ENCODE data around the gene SLIT3.

Gene SLIT3

GRCh38 chr5:169067751-169068173 is 233.2 kb downstream of the SLIT3 start:
- FAIRE-seq, result no peak

DNA sequence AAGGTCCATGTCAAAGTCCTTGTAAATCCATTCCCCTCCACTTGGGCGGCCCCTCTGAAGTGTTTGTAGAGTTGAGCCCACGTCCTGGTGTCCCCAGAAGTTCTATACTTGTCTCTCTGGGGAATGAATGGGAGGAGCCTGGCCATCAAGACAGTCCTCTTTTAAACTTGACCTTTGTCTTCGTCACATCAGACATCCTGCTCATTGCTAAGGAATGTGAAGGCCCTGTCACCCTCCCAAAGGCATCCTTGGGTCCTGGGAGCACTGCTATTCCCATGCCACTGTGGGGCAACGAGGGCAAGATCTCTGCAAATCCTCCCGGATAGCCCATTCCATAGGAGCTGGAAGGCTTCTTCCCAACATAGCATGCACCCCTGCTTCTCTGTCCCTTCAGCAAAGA is 235.5 kb downstream of the SLIT3 start:
- no peak for FAIRE-seq

- FAIRE-seq, result no peak
Observed at GRCh38 chr5:169064093-169064492, 236.8 kb downstream of the SLIT3 start.

GRCh38 chr5:169063316-169063953 is 237.5 kb downstream of the SLIT3 start:
- FAIRE-seq, result no peak

DNA sequence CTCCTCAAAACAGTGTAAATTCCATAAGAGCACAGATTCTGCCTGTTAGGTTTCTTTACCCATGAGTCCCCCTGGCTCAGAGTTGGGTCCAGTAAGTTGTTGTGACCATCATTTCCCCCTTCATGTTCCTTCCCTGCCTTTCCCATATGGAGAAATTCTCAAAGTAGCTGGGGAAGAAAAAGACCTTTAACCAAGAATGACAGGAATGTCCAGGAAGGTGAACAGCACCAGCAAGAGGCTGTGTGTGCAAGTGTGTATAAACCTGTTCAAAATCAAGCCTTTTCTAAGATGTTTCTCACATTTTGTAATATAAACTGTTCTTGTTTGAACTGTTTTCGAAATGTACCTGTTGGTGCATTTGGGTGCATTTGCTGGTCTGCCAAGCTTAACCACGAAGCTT is 238.2 kb downstream of the SLIT3 start:
- no peak for FAIRE-seq

DNA sequence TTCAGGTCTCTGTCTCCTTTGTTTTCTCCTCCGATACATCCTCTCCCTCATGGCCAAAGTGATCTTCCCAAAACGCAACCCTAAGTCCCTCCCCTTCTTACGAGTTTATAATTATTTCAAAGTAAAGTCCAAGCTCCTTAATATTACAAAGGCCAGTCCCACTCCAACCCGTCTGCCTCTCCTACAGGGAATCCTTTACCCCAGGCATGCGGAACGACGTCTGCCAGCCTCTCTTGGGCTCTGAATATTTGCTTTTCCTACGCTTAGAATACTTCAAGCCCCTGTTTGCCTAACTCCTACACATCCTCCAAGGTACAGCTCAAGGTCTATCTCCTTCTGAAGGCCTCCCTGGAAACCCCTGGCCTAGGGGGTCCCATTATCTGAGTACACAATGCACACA is 246.4 kb downstream of the SLIT3 start:
- FAIRE-seq, result no peak

GRCh38 chr5:169052207-169052606 is 248.7 kb downstream of the SLIT3 start:
- FAIRE-seq, result no peak

DNA sequence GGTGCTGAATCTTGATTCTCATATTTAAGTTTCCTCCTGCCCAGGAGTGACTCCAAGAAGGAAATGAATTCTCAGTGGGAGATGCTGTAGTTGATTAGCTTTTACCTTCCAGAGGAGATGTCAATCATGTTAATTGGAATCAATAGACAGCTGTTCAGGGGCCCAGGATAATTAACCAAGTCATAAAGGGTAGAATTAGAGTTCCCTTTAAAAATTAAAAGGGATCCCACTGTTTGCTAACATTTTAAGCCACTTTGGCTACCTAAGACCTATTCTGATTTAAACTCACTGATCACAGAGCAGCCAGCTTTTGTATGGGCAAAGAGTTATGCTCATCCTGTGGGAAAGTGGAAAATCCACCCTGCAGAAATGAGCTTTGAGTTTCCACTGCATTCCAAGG is 249.6 kb downstream of the SLIT3 start:
- FAIRE-seq, result no peak

DNA sequence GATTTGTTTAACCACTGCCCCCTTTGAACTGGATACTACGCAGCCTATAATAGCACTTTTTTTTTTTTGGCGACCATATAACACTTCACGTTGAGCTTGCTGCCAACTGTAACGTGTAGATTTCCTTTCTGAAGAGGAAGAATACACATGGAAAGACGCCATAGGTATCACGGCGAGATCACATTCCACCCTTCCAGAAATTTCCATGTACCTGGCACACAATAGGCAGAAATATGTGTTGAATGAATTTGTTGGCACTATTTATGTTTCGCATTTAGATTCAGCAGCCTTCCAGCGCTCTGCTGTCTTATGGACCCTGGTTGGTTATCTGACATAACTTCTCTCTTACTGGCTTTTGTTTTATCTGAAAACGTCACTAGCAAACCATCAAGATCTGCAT is 250.3 kb downstream of the SLIT3 start:
- no peak for FAIRE-seq

GRCh38 chr5:169050146-169050571 is 250.8 kb downstream of the SLIT3 start:
- no peak for FAIRE-seq

- no peak for FAIRE-seq
Observed at GRCh38 chr5:169049712-169050111, 251.2 kb downstream of the SLIT3 start.

- FAIRE-seq, result no peak
Observed at GRCh38 chr5:169048181-169049125, 252.5 kb downstream of the SLIT3 start.

DNA sequence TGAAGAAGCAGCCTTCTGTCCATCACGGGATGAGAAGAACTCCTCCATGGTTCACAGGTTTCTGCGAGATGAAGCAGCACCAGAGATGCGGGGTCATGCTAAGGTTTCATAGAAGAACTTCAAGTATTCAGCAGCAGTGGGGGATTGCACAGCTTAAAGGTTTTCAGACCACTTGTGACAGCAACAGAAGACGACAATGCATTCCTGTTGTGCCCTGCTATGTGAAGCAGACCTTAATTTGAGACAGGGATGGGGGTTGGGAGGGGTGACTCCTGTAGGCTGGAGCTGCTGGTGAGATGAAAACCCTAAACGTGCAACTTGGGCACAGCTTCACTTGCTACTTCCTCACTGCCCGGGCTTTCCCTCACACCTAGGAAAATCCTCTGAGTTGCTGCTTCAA is 256.0 kb downstream of the SLIT3 start:
- no peak for FAIRE-seq

GRCh38 chr5:169041180-169041579 is 259.8 kb downstream of the SLIT3 start:
- FAIRE-seq, result no peak

GRCh38 chr5:169039592-169039991 is 261.3 kb downstream of the SLIT3 start:
- FAIRE-seq, result no peak

DNA sequence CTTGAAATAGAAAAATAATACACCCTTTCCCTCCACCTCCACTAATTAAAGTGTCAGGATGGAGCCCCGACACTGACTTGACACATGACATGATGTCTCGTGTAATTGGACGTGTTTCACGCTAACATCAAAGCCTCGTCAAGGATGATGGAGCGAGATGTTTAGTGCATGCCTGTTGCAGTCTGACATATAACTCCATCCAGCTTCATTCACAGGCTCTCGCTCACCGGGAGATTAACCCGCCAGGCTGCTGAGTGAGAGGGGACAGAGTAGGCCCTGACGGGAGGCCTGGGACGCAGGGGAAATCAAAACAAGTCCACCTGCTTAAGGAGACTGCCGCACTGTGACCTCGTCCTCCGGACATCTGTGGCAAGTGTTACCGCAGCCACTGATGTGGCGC is 263.5 kb downstream of the SLIT3 start:
- FAIRE-seq, result no peak

GRCh38 chr5:169036079-169036805 is 264.7 kb downstream of the SLIT3 start:
- FAIRE-seq, result no peak

DNA sequence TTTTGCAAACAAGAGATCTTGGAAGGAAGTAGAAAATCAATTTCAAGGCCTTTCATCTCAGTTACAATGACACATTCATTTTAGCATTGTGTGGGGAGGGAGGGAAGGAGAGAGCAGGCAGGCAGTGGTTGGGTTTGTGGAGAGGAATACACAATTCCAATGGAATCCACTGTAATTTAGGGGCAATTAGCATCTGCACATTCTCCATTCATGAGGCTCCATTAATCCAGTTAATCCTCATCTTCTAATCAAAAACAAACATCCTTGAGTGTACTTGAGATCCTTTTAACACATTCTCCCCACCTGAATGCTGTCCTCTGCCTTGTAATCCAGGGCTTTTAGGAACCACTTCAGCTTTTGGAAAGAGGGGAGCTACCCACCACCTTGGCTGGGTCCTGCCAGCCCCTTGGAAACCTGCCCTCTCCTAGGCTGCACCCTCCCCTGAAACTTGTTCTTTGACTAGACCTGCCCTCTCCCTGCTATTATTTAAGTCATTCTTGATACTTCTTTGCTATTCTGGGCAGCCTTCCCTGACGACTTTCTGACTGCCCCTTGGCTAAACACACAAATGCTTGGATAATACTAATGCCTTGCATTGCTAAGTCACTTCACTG is 271.2 kb downstream of the SLIT3 start:
- no peak for FAIRE-seq

- FAIRE-seq, result no peak
Observed at GRCh38 chr5:169029037-169029436, 271.9 kb downstream of the SLIT3 start.

- no peak for FAIRE-seq
Observed at GRCh38 chr5:169027501-169028061, 273.4 kb downstream of the SLIT3 start.

- FAIRE-seq, result no peak
Observed at GRCh38 chr5:169025491-169025890, 275.4 kb downstream of the SLIT3 start.

GRCh38 chr5:169024421-169024820 is 276.5 kb downstream of the SLIT3 start:
- FAIRE-seq, result no peak

DNA sequence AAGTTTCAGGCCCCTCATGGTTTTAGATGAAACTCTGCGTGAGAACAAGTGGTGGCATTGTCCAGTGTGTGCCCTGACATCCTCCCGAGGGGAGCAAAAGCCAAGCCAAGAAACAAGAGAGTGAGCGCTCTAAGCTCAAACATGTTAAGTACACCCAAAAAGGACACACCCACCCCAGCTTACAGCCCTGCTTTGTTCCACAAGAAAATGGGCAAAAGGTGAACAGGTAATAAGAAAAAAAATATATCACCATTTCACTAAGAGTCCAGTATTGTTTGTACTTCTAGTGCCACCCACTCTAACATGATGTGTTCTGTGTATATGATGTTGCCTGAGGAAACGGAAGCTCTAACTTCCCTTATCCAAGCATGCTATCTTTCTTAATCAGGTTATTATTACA is 278.2 kb downstream of the SLIT3 start:
- no peak for FAIRE-seq
